HG03439 (cell line): ENCODE measurements around the gene NEXMIF.
"Not testable (repeated sequence)": the region's sequence is repeated elsewhere in the genome, so short reads cannot be mapped to it uniquely, and the experiment has no call there.

Experiments
- ATAC-seq: cut with Tn5 transposase; IDR thresholded peaks from one replicate; pipeline ENCODE4 v1.9.1; 2021; ENCODE audit warnings: mild to moderate bottlenecking, moderate library complexity; ENCODE audit not compliant: unreplicated experiment

Gene NEXMIF

GRCh38 chrX:74800062-74800461, 125.2 kb downstream of the NEXMIF start:
- ATAC-seq, result no peak

GRCh38 chrX:74797338-74797887, 127.8 kb downstream of the NEXMIF start:
- ATAC-seq, result no peak

- no peak for ATAC-seq
Measured at GRCh38 chrX:74788545-74789086, 136.6 kb downstream of the NEXMIF start.

GRCh38 chrX:74784629-74785028, 140.6 kb downstream of the NEXMIF start:
- no peak for ATAC-seq

- no peak for ATAC-seq
Measured at GRCh38 chrX:74781507-74782034, 143.7 kb downstream of the NEXMIF start.

GRCh38 chrX:74779175-74779574, 146.1 kb downstream of the NEXMIF start:
- no peak for ATAC-seq

GRCh38 chrX:74774988-74775387, 150.3 kb downstream of the NEXMIF start:
- ATAC-seq, result no peak

GRCh38 chrX:74736450-74736849, 188.8 kb downstream of the NEXMIF start:
- no peak for ATAC-seq

GRCh38 chrX:74705269-74705668, 220.0 kb downstream of the NEXMIF start:
- no peak for ATAC-seq

GRCh38 chrX:74701343-74701742, 223.9 kb downstream of the NEXMIF start:
- not testable (repeated sequence) for ATAC-seq

GRCh38 chrX:74684466-74684865, 240.8 kb downstream of the NEXMIF start:
- no peak for ATAC-seq
